Measurements from ENCODE around the gene KCNK2. TPM values are rescaled to one million over a fixed set of nuclear protein-coding genes. Genes with fewer than 3 reads are reported as not detected.

Gene KCNK2
- total RNA-seq, 1 experiment from 2014 or later, result 0.18 TPM

- no peaks in the 10 kb centered on the region for H3K4me1 Mint-ChIP-seq (ENCODE audit: low read depth, unreplicated experiment)
- CTCF ChIA-PET, result no interaction called here
- no peaks in the 10 kb centered on the region for H3K9me3 Mint-ChIP-seq (ENCODE audit: unreplicated experiment)
- H3K4me3 Mint-ChIP-seq (ENCODE audit: unreplicated experiment), result peak overlapping the region; percentile 76
- POLR2A ChIA-PET, result no interaction called here
- intact Hi-C loops (cut with micrococcal nuclease; ENCODE audit: unreplicated experiment), result no loop called here
- H3K27me3 Mint-ChIP-seq (ENCODE audit: insufficient read depth, unreplicated experiment), result peaks cover 28% of the 10 kb centered on the region
- BruUV-seq (replicated peaks), result no TSS peak
- Histone ChIP-seq H3K4me3 (ENCODE audit: low read depth, low read length) (no peak overlapping the region), H3K9me3 (no peaks in the 10 kb centered on the region), H3K36me3 (ENCODE audit: control insufficient read depth, insufficient read depth, low read length) (no peaks in the 10 kb centered on the region), H3K4me1 (no peaks in the 10 kb centered on the region), H3K27me3 (replicated peaks; ENCODE audit: control insufficient read depth, insufficient read depth, low read length) (peaks cover 3% of the 10 kb centered on the region)
- no peaks in the 10 kb centered on the region for H3K36me3 Mint-ChIP-seq (ENCODE audit: insufficient read depth, unreplicated experiment)
- no peak overlapping the region for H3K27ac Mint-ChIP-seq (ENCODE audit: unreplicated experiment)
- DNase-seq, result no peak
- TF ChIP-seq CTCF (IDR thresholded peaks at IDR 0.05; ENCODE audit: insufficient read depth in 1 of 2, low read depth in 1 of 2, low read length in 1 of 2, severe bottlenecking in 1 of 2, unreplicated experiment in 1 of 2), result no peak
These were observed 641 bp upstream of the KCNK2 start for GRCh38 chr1:215081661-215082531.

GRCh38 chr1:215083383-215083961, 935 bp downstream of the KCNK2 start:
- H3K27me3 ChIP-seq (replicated peaks; ENCODE audit: control insufficient read depth, insufficient read depth, low read length), result peaks cover 3% of the 10 kb centered on the region
- H3K9me3 ChIP-seq, result no peaks in the 10 kb centered on the region
- BruUV-seq (replicated peaks), result no TSS peak
- intact Hi-C loops (cut with micrococcal nuclease; ENCODE audit: unreplicated experiment), result no loop called here
- Mint-ChIP-seq H3K4me3 (ENCODE audit: unreplicated experiment) (peak overlapping the region; percentile 76), H3K27ac (ENCODE audit: unreplicated experiment) (no peak overlapping the region), H3K4me1 (ENCODE audit: low read depth, unreplicated experiment) (no peaks in the 10 kb centered on the region), H3K27me3 (ENCODE audit: insufficient read depth, unreplicated experiment) (peaks cover 33% of the 10 kb centered on the region), H3K36me3 (ENCODE audit: insufficient read depth, unreplicated experiment) (no peaks in the 10 kb centered on the region), H3K9me3 (ENCODE audit: unreplicated experiment) (no peaks in the 10 kb centered on the region)
- no peaks in the 10 kb centered on the region for H3K36me3 ChIP-seq (ENCODE audit: control insufficient read depth, insufficient read depth, low read length)
- H3K4me3 ChIP-seq (ENCODE audit: low read depth, low read length), result peak overlapping the region; percentile 38
- CTCF ChIA-PET, result interaction anchor here (0.8 kb wide), 1 partner anchor 62 kb away, joined by 7 read pairs; no protein-coding TSS in a partner anchor
- no peaks in the 10 kb centered on the region for H3K4me1 ChIP-seq
- POLR2A ChIA-PET, result no interaction called here
- peak in 1 of 2 experiments; percentile 31 for DNase-seq
- TF ChIP-seq CTCF (IDR thresholded peaks at IDR 0.05; ENCODE audit: insufficient read depth in 1 of 2, low read depth in 1 of 2, low read length in 1 of 2, severe bottlenecking in 1 of 2, unreplicated experiment in 1 of 2), result no peak

GRCh38 chr1:215084621-215085020, 2.1 kb downstream of the KCNK2 start:
- intact Hi-C loops (cut with micrococcal nuclease; ENCODE audit: unreplicated experiment), result no loop called here
- Histone ChIP-seq H3K27me3 (replicated peaks; ENCODE audit: control insufficient read depth, insufficient read depth, low read length) (peaks cover 3% of the 10 kb centered on the region), H3K4me1 (no peaks in the 10 kb centered on the region), H3K9me3 (no peaks in the 10 kb centered on the region), H3K36me3 (ENCODE audit: control insufficient read depth, insufficient read depth, low read length) (no peaks in the 10 kb centered on the region), H3K4me3 (ENCODE audit: low read depth, low read length) (no peak overlapping the region)
- POLR2A ChIA-PET, result no interaction called here
- Mint-ChIP-seq H3K36me3 (ENCODE audit: insufficient read depth, unreplicated experiment) (no peaks in the 10 kb centered on the region), H3K9me3 (ENCODE audit: unreplicated experiment) (no peaks in the 10 kb centered on the region), H3K27ac (ENCODE audit: unreplicated experiment) (no peak overlapping the region), H3K4me3 (ENCODE audit: unreplicated experiment) (no peak overlapping the region), H3K27me3 (ENCODE audit: insufficient read depth, unreplicated experiment) (peaks cover 34% of the 10 kb centered on the region), H3K4me1 (ENCODE audit: low read depth, unreplicated experiment) (no peaks in the 10 kb centered on the region)
- CTCF ChIA-PET, result interaction anchor here (0.6 kb wide), 1 partner anchor 8 kb away, joined by 4 read pairs; no protein-coding TSS in a partner anchor
- TF ChIP-seq CTCF (IDR thresholded peaks at IDR 0.05; ENCODE audit: insufficient read depth in 1 of 2, low read depth in 1 of 2, low read length in 1 of 2, severe bottlenecking in 1 of 2, unreplicated experiment in 1 of 2), result no peak
- BruUV-seq (replicated peaks), result no TSS peak
- no peak for DNase-seq
